Keratinocyte (primary cell): ENCODE results near the gene SH3PXD2A. TPM values are rescaled to one million over a fixed set of nuclear protein-coding genes. Genes with fewer than 3 reads are reported as not detected.

Source experiments
- DNase-seq: peaks from one replicate; pipeline ENCODE4 v3.0.0-alpha.2; 2011; ENCODE audit warnings: low read depth, missing footprints, low spot score
- FAIRE-seq: peaks from 2 replicates; lab custom pipeline; 2011; peaks lifted over from hg19 to GRCh38; lab: Jason Lieb, UNC
- H2AFZ ChIP-seq: 2 replicates; pipeline ENCODE4 v1.6.0; 2012; ENCODE audit warnings: low read length, control low read depth, inconsistent platforms; ENCODE audit not compliant: control insufficient read depth
- H3K27ac ChIP-seq: 2 replicates; pipeline ENCODE4 v1.5.1; 2011; ENCODE audit warnings: low read length; ENCODE audit not compliant: control insufficient read depth, insufficient read depth
- H3K27me3 ChIP-seq: 3 replicates; pipeline ENCODE4 v1.6.0; 2011; ENCODE audit warnings: low read length; ENCODE audit not compliant: control insufficient read depth, insufficient read depth; ENCODE audit errors: extremely low read depth
- H3K36me3 ChIP-seq, 2 experiments: 2 replicates in 1 of 2; 3 replicates in 1 of 2; pipeline ENCODE4 v1.5.1; 2011; ENCODE audit warnings: low read length in 2 of 2, mild to moderate bottlenecking in 1 of 2; ENCODE audit not compliant: control insufficient read depth in 2 of 2, insufficient read depth in 2 of 2; ENCODE audit errors: extremely low read depth in 1 of 2
- H3K4me1 ChIP-seq: 3 replicates; pipeline ENCODE4 v1.5.1; 2011; ENCODE audit warnings: low read length; ENCODE audit not compliant: control insufficient read depth, insufficient read depth; ENCODE audit errors: extremely low read depth
- H3K4me2 ChIP-seq: 3 replicates; pipeline ENCODE4 v1.6.0; 2011; ENCODE audit warnings: low read depth, low read length; ENCODE audit not compliant: control insufficient read depth, insufficient read depth; ENCODE audit errors: extremely low read depth
- H3K4me3 ChIP-seq, 3 experiments: fragments of 200-600 bp in 1 of 3; sonication (generic) in 1 of 3; 2 replicates in 2 of 3; 3 replicates in 1 of 3; pipeline ENCODE4 v1.5.1; 2011 to 2016; ENCODE audit warnings: low read length in 3 of 3, mild to moderate bottlenecking in 3 of 3, control low read depth in 2 of 3, inconsistent platforms in 1 of 3, low read depth in 1 of 3, mixed read lengths in 1 of 3, mixed run types in 1 of 3, moderate library complexity in 1 of 3; ENCODE audit not compliant: control insufficient read depth in 2 of 3, insufficient read depth in 2 of 3; ENCODE audit errors: extremely low read depth in 1 of 3
- H3K79me2 ChIP-seq: 2 replicates; pipeline ENCODE4 v1.6.0; 2012; ENCODE audit warnings: low read length; ENCODE audit not compliant: control insufficient read depth, insufficient read depth
- H3K9ac ChIP-seq: 3 replicates; pipeline ENCODE4 v1.6.0; 2011; ENCODE audit warnings: low read length; ENCODE audit not compliant: control insufficient read depth, insufficient read depth; ENCODE audit errors: extremely low read depth
- H3K9me1 ChIP-seq: 3 replicates; pipeline ENCODE4 v1.6.0; 2011; ENCODE audit warnings: low read length; ENCODE audit not compliant: control insufficient read depth, insufficient read depth; ENCODE audit errors: extremely low read depth
- H3K9me3 ChIP-seq: 2 replicates; pipeline ENCODE4 v1.5.1; 2012; ENCODE audit warnings: low read depth, low read length; ENCODE audit not compliant: control insufficient read depth
- H4K20me1 ChIP-seq: 3 replicates; pipeline ENCODE4 v1.6.0; 2011; ENCODE audit warnings: low read length; ENCODE audit not compliant: control insufficient read depth, insufficient read depth; ENCODE audit errors: extremely low read depth
- EZH2 ChIP-seq: IDR thresholded peaks from one replicate; pipeline ENCODE4 v1.6.1; 2012; ENCODE audit warnings: inconsistent platforms, mild to moderate bottlenecking, low read length, moderate library complexity
- dilution Hi-C: fragments of 300-500 bp; cut with MboI; formaldehyde crosslinking; loops from one replicate; pipeline ENCODE4 v1.7.0; 2020; ENCODE audit warnings: low sequenced_read_pairs; ENCODE audit not compliant: extremely low pct_ligation_motif_present
- polyA plus RNA-seq, 5 experiments: library from polyadenylated mRNA; depleted of rRNA in 3 of 5; stranded (reverse) in 3 of 5; stranded (forward) in 1 of 5; unstranded in 1 of 5; fragments of >200 nt; gene quantifications; 1 replicate in 1 of 5; 2 replicates in 3 of 5; 3 replicates in 1 of 5; pipeline versions ENCODE4 v1.2.1 to v1.2.3, GENCODE V29; 2011 to 2012; ENCODE audit warnings: missing spikeins in 2 of 5, low read depth in 1 of 5, low replicate concordance in 1 of 5
- TF ChIP-seq, protein P1 (sequence below), 3 experiments: IDR thresholded peaks in 1 of 3; conservative IDR thresholded peaks in 1 of 3; optimal IDR thresholded peaks in 1 of 3; 2 replicates in 2 of 3; 3 replicates in 1 of 3; pipeline versions ENCODE3 to v1.5.1; 2011; ENCODE audit warnings: low read length in 3 of 3, mild to moderate bottlenecking in 3 of 3, moderate library complexity in 2 of 3, control low read depth in 1 of 3, inconsistent platforms in 1 of 3; ENCODE audit not compliant: insufficient read depth in 2 of 3; ENCODE audit errors: extremely low read depth in 1 of 3

Gene SH3PXD2A
- polyA plus RNA-seq, 1 donor (not counting 4 experiments of a cell fraction or from before 2014, with no cell fraction given), result 33.9 TPM

DNA sequence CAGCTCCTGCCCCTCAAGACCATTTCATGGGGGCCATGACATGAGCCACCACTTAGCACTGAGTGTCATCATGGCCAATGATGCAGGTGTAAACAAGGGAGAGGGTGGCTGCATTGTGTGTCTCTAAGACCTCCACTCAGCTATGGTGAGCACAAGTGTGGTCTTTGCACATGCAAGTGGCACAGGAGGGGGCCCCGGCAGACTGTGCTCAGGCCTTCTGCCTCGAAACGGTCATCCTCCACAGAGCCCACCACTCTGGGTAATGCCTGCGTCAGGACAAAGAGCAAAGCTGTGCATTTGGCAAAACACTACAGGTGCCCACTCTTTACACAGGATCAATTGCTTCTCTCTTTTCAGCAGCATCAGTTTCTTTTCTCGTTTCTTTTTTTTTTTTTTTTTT is 125.5 kb downstream of the SH3PXD2A start:
- FAIRE-seq (no peak), DNase-seq (no peak)
- Histone ChIP-seq H3K4me1 (peaks cover 4% of the 10 kb centered on the region), H3K9me1 (no peaks in the 10 kb centered on the region), H3K4me3 (no peak overlapping the region), H3K27ac (no peak overlapping the region), H2AFZ (no peak overlapping the region), H3K79me2 (peaks cover 69% of the 10 kb centered on the region), H3K9me3 (no peaks in the 10 kb centered on the region), H3K4me2 (no peak overlapping the region), H3K9ac (no peak overlapping the region), H4K20me1 (no peaks in the 10 kb centered on the region), H3K27me3 (no peaks in the 10 kb centered on the region), H3K36me3 (peaks cover 39 to 64% of the 10 kb centered on the region in 2 experiments)
- TF ChIP-seq, protein P1, sequence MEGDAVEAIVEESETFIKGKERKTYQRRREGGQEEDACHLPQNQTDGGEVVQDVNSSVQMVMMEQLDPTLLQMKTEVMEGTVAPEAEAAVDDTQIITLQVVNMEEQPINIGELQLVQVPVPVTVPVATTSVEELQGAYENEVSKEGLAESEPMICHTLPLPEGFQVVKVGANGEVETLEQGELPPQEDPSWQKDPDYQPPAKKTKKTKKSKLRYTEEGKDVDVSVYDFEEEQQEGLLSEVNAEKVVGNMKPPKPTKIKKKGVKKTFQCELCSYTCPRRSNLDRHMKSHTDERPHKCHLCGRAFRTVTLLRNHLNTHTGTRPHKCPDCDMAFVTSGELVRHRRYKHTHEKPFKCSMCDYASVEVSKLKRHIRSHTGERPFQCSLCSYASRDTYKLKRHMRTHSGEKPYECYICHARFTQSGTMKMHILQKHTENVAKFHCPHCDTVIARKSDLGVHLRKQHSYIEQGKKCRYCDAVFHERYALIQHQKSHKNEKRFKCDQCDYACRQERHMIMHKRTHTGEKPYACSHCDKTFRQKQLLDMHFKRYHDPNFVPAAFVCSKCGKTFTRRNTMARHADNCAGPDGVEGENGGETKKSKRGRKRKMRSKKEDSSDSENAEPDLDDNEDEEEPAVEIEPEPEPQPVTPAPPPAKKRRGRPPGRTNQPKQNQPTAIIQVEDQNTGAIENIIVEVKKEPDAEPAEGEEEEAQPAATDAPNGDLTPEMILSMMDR (optimal IDR thresholded peaks at IDR 0.05 in 1 of 3, IDR thresholded peaks at IDR 0.05 in 1 of 3, conservative IDR thresholded peaks at IDR 0.05 in 1 of 3; ENCODE audit: extremely low read depth in 1 of 3, insufficient read depth in 2 of 3, low read length in 3 of 3), result no peak
- TF ChIP-seq EZH2, result no peak
- dilution Hi-C loops, result no loop called here

DNA sequence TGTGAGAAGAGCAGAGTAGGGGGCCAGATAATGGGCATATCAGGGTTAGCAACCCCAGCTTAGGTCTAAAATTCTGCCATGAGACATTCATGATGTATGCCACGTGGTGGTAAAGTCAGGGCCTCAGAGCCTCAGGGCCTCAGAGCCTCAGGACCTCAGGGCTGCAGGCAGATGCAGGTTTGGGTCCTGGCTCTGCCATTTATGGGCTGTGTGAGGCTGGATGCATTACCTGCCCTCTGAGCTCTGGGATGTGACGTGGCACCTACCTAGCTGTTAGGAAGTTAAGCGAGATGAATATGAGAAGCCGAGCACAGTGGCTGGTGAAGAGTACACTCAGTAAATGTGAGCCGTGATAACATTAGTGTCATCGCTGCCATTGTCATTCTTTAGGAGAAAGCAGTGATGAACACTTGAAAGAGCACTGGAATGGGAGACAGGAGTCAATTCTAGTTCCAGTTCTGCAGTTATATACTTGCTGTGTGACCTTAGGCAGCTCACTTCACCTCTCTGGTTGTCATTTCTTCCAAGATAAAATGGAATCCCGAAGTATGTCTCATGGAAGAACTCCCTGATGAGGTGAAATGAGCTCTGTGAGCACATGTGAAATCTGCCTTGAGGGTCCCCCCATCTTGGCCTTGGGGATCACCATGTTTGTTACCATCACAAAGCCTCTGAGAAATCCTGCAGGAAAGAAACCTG is 127.2 kb downstream of the SH3PXD2A start:
- Histone ChIP-seq H3K36me3 (peaks cover 48 to 71% of the 10 kb centered on the region in 2 experiments), H3K4me1 (peaks cover 3% of the 10 kb centered on the region), H3K27me3 (no peaks in the 10 kb centered on the region), H3K9ac (no peak overlapping the region), H4K20me1 (no peaks in the 10 kb centered on the region), H3K9me3 (no peaks in the 10 kb centered on the region), H3K27ac (no peak overlapping the region), H3K79me2 (peaks cover 74% of the 10 kb centered on the region), H3K4me3 (no peak overlapping the region), H2AFZ (no peak overlapping the region), H3K4me2 (no peak overlapping the region), H3K9me1 (peaks cover 3% of the 10 kb centered on the region)
- DNase-seq, result no peak
- dilution Hi-C loops, result no loop called here
- TF ChIP-seq EZH2, result no peak
- TF ChIP-seq, protein P1 (optimal IDR thresholded peaks at IDR 0.05 in 1 of 3, IDR thresholded peaks at IDR 0.05 in 1 of 3, conservative IDR thresholded peaks at IDR 0.05 in 1 of 3; ENCODE audit: extremely low read depth in 1 of 3, insufficient read depth in 2 of 3, low read length in 3 of 3), result no peak
- FAIRE-seq, result no peak
